Endothelial cell of umbilical vein (primary cell): Measurements from ENCODE around the gene TRIM25. TPM values are rescaled to one million over a fixed set of nuclear protein-coding genes. Genes with fewer than 3 reads are reported as not detected.

Source experiments
- BruUV-seq: library from RNA; stranded (reverse); fragments of 400-500 nt; replicated peaks from 2 replicates; lab custom pipeline; 2021; lab: Mats Ljungman, UMichigan
- CTCF ChIA-PET: fragments of 300-600, 350-600 bp; sonication (Branson Sonifier 250); formaldehyde crosslinking; loops from one replicate; lab custom pipeline; 2021; ENCODE audit warnings: antibody characterized with exemption, inconsistent platforms; lab: Charles Lee
- POLR2A ChIA-PET: fragments of 300-600, 350-600 bp; sonication (Branson Sonifier 250); formaldehyde crosslinking; loops from one replicate; lab custom pipeline; 2021; ENCODE audit warnings: antibody characterized with exemption, inconsistent platforms; lab: Charles Lee
- DNase-seq: peaks from one replicate; pipeline ENCODE4 v3.0.0-alpha.2; 2011; ENCODE audit warnings: low read depth, low spot score
- FAIRE-seq: peaks from 2 replicates; lab custom pipeline; 2011; peaks lifted over from hg19 to GRCh38; lab: Jason Lieb, UNC
- H2AFZ ChIP-seq: 2 replicates; pipeline ENCODE4 v1.6.0; 2012; ENCODE audit warnings: low read depth, low read length, control low read depth, inconsistent platforms
- H3K27ac ChIP-seq: 2 replicates; pipeline ENCODE4 v1.5.1; 2011; ENCODE audit warnings: low read depth, mild to moderate bottlenecking, control low read depth, low read length, moderate library complexity; ENCODE audit not compliant: insufficient read depth
- H3K27me3 ChIP-seq, 2 experiments: 2 replicates each; pipeline versions ENCODE4 v1.6.0 to v1.6.1; 2011; ENCODE audit warnings: low read length in 2 of 2, mixed read lengths in 1 of 2; ENCODE audit not compliant: control insufficient read depth in 2 of 2, insufficient read depth in 2 of 2
- H3K36me3 ChIP-seq, 2 experiments: 2 replicates in 1 of 2; 3 replicates in 1 of 2; pipeline ENCODE4 v1.5.1; 2011; ENCODE audit warnings: low read length in 2 of 2, mild to moderate bottlenecking in 1 of 2, moderate library complexity in 1 of 2; ENCODE audit not compliant: control insufficient read depth in 2 of 2, insufficient read depth in 2 of 2; ENCODE audit errors: extremely low read depth in 1 of 2
- H3K4me1 ChIP-seq: 3 replicates; pipeline ENCODE4 v1.5.1; 2011; ENCODE audit warnings: mild to moderate bottlenecking, low read length; ENCODE audit not compliant: control insufficient read depth, insufficient read depth; ENCODE audit errors: extremely low read depth
- H3K4me2 ChIP-seq: 2 replicates; pipeline ENCODE4 v1.6.1; 2011; ENCODE audit warnings: low read length, control low read depth, mixed read lengths; ENCODE audit not compliant: insufficient read depth
- H3K4me3 ChIP-seq, 3 experiments: fragments of 200-600 bp in 1 of 3; sonication (generic), shearing (Covaris generic) in 1 of 3; replicated peaks in 1 of 3; 2 replicates each; pipeline ENCODE4 v1.5.1; 2011 to 2016; ENCODE audit warnings: control low read depth in 3 of 3, low read length in 3 of 3, mild to moderate bottlenecking in 2 of 3, inconsistent platforms in 1 of 3, low read depth in 1 of 3, moderate library complexity in 1 of 3; ENCODE audit not compliant: insufficient read depth in 1 of 3
- H3K79me2 ChIP-seq: 2 replicates; pipeline ENCODE4 v1.6.0; 2012; ENCODE audit warnings: low read length, inconsistent platforms; ENCODE audit not compliant: control insufficient read depth, insufficient read depth
- H3K9ac ChIP-seq: replicated peaks from 2 replicates; pipeline ENCODE3; 2011; ENCODE audit warnings: low read length, control low read depth; ENCODE audit not compliant: insufficient read depth; ENCODE audit errors: extremely low read depth
- H3K9me1 ChIP-seq: replicated peaks from 3 replicates; pipeline ENCODE4 v1.6.0; 2011; ENCODE audit warnings: mild to moderate bottlenecking, low read length; ENCODE audit not compliant: control insufficient read depth, insufficient read depth; ENCODE audit errors: extremely low read depth
- H3K9me3 ChIP-seq: replicated peaks from 2 replicates; pipeline ENCODE4 v1.5.1; 2012; ENCODE audit warnings: low read length, inconsistent platforms; ENCODE audit not compliant: control insufficient read depth, insufficient read depth
- H4K20me1 ChIP-seq: replicated peaks from 2 replicates; pipeline ENCODE3; 2011; ENCODE audit warnings: mild to moderate bottlenecking, low read length; ENCODE audit not compliant: control insufficient read depth, insufficient read depth; ENCODE audit errors: extremely low read depth
- CTCF ChIP-seq, 2 donors: IDR thresholded peaks; 1 replicate in 1 of 2; 2 replicates in 1 of 2; pipeline ENCODE4 v1.5.1; 2011; ENCODE audit warnings: low read length in 2 of 2, mild to moderate bottlenecking in 2 of 2, moderate library complexity in 2 of 2, control low read depth in 1 of 2, inconsistent platforms in 1 of 2, low read depth in 1 of 2; ENCODE audit not compliant: insufficient read depth in 1 of 2; ENCODE audit errors: extremely low read depth in 1 of 2
- EZH2 ChIP-seq: IDR thresholded peaks from 2 replicates; pipeline ENCODE4 v1.6.1; 2012; ENCODE audit warnings: borderline replicate concordance, low read depth, mild to moderate bottlenecking, moderate library complexity, low read length, inconsistent platforms; ENCODE audit not compliant: severe bottlenecking
- FOS ChIP-seq: IDR thresholded peaks from 2 replicates; pipeline ENCODE4 v1.6.1; 2011; ENCODE audit warnings: mild to moderate bottlenecking, low read length, moderate library complexity, borderline replicate concordance; ENCODE audit not compliant: insufficient read depth
- GATA2 ChIP-seq: IDR thresholded peaks from 2 replicates; pipeline ENCODE4 v1.7.0; 2011; ENCODE audit warnings: low read depth, mild to moderate bottlenecking, moderate library complexity, mixed read lengths, low read length; ENCODE audit not compliant: insufficient read length, insufficient read depth
- JUN ChIP-seq: IDR thresholded peaks from 2 replicates; pipeline ENCODE4 v1.6.1; 2011; ENCODE audit warnings: borderline replicate concordance, low read depth; ENCODE audit not compliant: insufficient read length, insufficient read depth
- MYC ChIP-seq: IDR thresholded peaks from one replicate; pipeline ENCODE4 v1.6.1; 2011; ENCODE audit warnings: mild to moderate bottlenecking, low read depth, low read length
- POLR2A ChIP-seq: IDR thresholded peaks from 2 replicates; pipeline ENCODE4 v1.6.1; 2012; ENCODE audit warnings: low read depth, mild to moderate bottlenecking, control low read depth, low read length
- POLR2AphosphoS5 ChIP-seq: IDR thresholded peaks from 2 replicates; pipeline ENCODE4 v1.6.1; 2012; ENCODE audit warnings: low read depth, mild to moderate bottlenecking, control low read depth, low read length, moderate library complexity; ENCODE audit not compliant: insufficient read depth
- dilution Hi-C: fragments of 300-500 bp; cut with MboI; formaldehyde crosslinking; loops from one replicate; pipeline ENCODE4 v1.15.0; 2019; ENCODE audit warnings: low sequenced_read_pairs; ENCODE audit not compliant: extremely low pct_ligation_motif_present
- intact Hi-C: fragments of 100-400 bp; cut with micrococcal nuclease; formaldehyde crosslinking; loops from one replicate; pipeline ENCODE4 v1.10.0; 2022
- polyA plus RNA-seq, 4 experiments: library from polyadenylated mRNA; depleted of rRNA in 3 of 4; stranded (reverse) in 3 of 4; unstranded in 1 of 4; fragments of >200 nt; gene quantifications; 2 replicates each; pipeline versions ENCODE4 v1.2.1 to v1.2.3, GENCODE V29; 2011 to 2012; ENCODE audit warnings: missing spikeins in 1 of 4
- total RNA-seq: library from RNA; stranded (reverse); gene quantifications from 2 replicates; pipeline ENCODE4 v1.2.3, GENCODE V29; 2021
- TF ChIP-seq, protein P1 (sequence below): IDR thresholded peaks from 2 replicates; pipeline ENCODE4 v1.6.1; 2011; ENCODE audit not compliant: insufficient read depth, insufficient read length

TRIM25 gene
- total and polyA plus RNA-seq, 2 donors (not counting 3 experiments of a cell fraction or from before 2014, with no cell fraction given), result 42.8 to 98.4 TPM

GRCh38 chr17:56886288-56886731, 27.5 kb downstream of the TRIM25 start:
- DNase-seq, result no peak
- peaks cover 2% of the 10 kb centered on the region for H3K9me3 ChIP-seq
- TF ChIP-seq EZH2, result no peak
- no peak for TF ChIP-seq CTCF (IDR thresholded peaks at IDR 0.05; ENCODE audit: extremely low read depth in 1 of 2, insufficient read depth in 1 of 2, low read depth in 1 of 2, low read length in 2 of 2)
- TF ChIP-seq, protein P1, sequence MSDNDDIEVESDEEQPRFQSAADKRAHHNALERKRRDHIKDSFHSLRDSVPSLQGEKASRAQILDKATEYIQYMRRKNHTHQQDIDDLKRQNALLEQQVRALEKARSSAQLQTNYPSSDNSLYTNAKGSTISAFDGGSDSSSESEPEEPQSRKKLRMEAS, result no peak
- no peak for TF ChIP-seq FOS
- no peak for TF ChIP-seq JUN
- no peak for TF ChIP-seq MYC
- TF ChIP-seq POLR2A, result no peak
- TF ChIP-seq GATA2, result no peak
- TF ChIP-seq POLR2AphosphoS5, result no peak
- no peaks in the 10 kb centered on the region for H3K9me1 ChIP-seq
- no peak overlapping the region for H3K4me2 ChIP-seq
- POLR2A ChIA-PET, result no interaction called here
- H2AFZ ChIP-seq, result no peak overlapping the region
- BruUV-seq, result no TSS peak
- no peak overlapping the region for H3K4me3 ChIP-seq
- H3K9ac ChIP-seq, result no peak overlapping the region
- CTCF ChIA-PET, result no interaction called here
- no peak overlapping the region for H3K27ac ChIP-seq
- H3K4me1 ChIP-seq, result no peaks in the 10 kb centered on the region
- intact Hi-C loops, result no loop called here
- no peaks in the 10 kb centered on the region for H3K79me2 ChIP-seq
- FAIRE-seq, result no peak
- H4K20me1 ChIP-seq, result no peaks in the 10 kb centered on the region
- H3K27me3 ChIP-seq, result no peaks in the 10 kb centered on the region
- peaks cover 0 to 19% of the 10 kb centered on the region in 2 experiments for H3K36me3 ChIP-seq
- dilution Hi-C loops, result no loop called here
